ENCODE data around the gene CABLES2. TPM values are rescaled to one million over a fixed set of nuclear protein-coding genes. Genes with fewer than 3 reads are reported as not detected.

The CABLES2 gene
- total RNA-seq, 1 donor from 2014 or later, result 8.1 TPM

DNA sequence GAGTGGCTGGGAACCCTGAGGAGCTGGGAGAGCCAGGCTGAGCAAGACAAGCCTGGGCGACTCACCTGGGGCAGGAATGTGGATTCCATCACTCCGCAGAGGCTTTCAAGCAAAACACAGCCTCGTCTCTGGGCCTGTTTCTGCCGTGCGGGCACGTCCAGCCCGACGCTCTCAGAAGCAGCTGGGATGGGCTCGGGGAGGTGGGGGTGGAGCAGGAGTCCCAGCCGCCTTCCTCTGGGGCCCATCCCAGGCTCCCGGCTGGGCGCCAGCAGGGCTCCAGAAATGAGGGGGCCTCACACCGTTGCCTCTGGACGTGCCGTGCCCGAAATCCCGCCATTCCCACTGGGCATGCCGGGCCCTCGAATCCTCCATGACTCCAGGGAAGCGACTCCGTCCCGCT is 28.9 kb downstream of the CABLES2 start:
- no peak for DNase-seq (ENCODE audit: low spot score)
- Histone ChIP-seq H3K27ac (peak overlapping the region; percentile 29), H3K4me2 (no peak overlapping the region), H3K36me3 (no peaks in the 10 kb centered on the region), H2AFZ (replicated peaks) (no peak overlapping the region), H3K79me2 (ENCODE audit: low read depth) (no peaks in the 10 kb centered on the region), H3F3A (ENCODE audit: low read depth) (peaks cover 37% of the 10 kb centered on the region), H3K9me3 (ENCODE audit: low read depth) (no peaks in the 10 kb centered on the region), H3K4me1 (peaks cover 13% of the 10 kb centered on the region), H4K20me1 (ENCODE audit: low read depth) (no peaks in the 10 kb centered on the region), H3K9ac (no peak overlapping the region), H3K27me3 (no peaks in the 10 kb centered on the region), H3K4me3 (no peak overlapping the region)
- no peak for TF ChIP-seq EZH2phosphoT487 (IDR thresholded peaks at IDR 0.05)
- Mint-ChIP-seq H3K4me3 (no peak overlapping the region), H3K27me3 (ENCODE audit: insufficient read depth, low read depth) (peaks cover 17% of the 10 kb centered on the region), H3K9me3 (peaks cover 4% of the 10 kb centered on the region), H3K4me1 (peaks cover 11% of the 10 kb centered on the region), H3K27ac (no peak overlapping the region), H3K36me3 (peaks cover 12% of the 10 kb centered on the region)

DNA sequence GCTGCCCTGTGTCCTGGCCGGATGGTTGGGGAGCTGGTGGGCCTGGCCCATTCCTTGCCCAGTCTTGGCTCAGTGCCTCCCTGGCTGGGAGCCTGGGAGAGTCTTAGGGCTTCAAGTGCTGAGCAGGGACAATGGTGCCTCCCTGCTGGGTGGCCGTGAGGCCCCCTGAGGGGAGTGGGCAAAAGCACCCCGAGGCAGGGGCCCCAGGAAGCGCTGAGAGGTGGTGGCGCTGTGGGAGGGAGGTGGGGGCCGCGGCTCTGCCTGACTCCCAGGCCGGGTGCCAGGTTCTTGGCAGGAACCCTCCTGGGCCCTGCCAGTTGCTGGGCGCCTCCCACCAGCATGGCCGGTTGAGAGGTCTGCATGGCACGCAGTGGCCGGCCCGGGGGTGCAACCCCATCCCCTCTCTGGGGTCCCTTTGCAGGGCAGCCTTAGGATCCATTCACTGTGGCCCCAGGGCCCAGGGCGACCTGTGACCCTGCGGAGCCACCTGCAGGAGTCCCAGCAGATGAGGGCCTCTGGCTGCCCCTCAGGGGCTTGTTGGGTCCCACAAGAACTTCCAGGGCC is 29.4 kb downstream of the CABLES2 start:
- H3F3A ChIP-seq (ENCODE audit: low read depth), result peaks cover 32% of the 10 kb centered on the region
- no peak overlapping the region for H3K4me2 ChIP-seq
- H3K9me3 Mint-ChIP-seq, result peaks cover 6% of the 10 kb centered on the region
- H3K27ac Mint-ChIP-seq, result no peak overlapping the region
- H3K79me2 ChIP-seq (ENCODE audit: low read depth), result no peaks in the 10 kb centered on the region
- no peaks in the 10 kb centered on the region for H3K36me3 ChIP-seq
- H3K4me3 Mint-ChIP-seq, result no peak overlapping the region
- no peak overlapping the region for H3K4me3 ChIP-seq
- peaks cover 11% of the 10 kb centered on the region for H3K4me1 Mint-ChIP-seq
- H3K4me1 ChIP-seq, result peaks cover 13% of the 10 kb centered on the region
- DNase-seq (ENCODE audit: low spot score), result no peak
- peaks cover 12% of the 10 kb centered on the region for H3K36me3 Mint-ChIP-seq
- H4K20me1 ChIP-seq (ENCODE audit: low read depth), result no peaks in the 10 kb centered on the region
- no peak for TF ChIP-seq EZH2 (IDR thresholded peaks at IDR 0.05)
- TF ChIP-seq, protein P1, sequence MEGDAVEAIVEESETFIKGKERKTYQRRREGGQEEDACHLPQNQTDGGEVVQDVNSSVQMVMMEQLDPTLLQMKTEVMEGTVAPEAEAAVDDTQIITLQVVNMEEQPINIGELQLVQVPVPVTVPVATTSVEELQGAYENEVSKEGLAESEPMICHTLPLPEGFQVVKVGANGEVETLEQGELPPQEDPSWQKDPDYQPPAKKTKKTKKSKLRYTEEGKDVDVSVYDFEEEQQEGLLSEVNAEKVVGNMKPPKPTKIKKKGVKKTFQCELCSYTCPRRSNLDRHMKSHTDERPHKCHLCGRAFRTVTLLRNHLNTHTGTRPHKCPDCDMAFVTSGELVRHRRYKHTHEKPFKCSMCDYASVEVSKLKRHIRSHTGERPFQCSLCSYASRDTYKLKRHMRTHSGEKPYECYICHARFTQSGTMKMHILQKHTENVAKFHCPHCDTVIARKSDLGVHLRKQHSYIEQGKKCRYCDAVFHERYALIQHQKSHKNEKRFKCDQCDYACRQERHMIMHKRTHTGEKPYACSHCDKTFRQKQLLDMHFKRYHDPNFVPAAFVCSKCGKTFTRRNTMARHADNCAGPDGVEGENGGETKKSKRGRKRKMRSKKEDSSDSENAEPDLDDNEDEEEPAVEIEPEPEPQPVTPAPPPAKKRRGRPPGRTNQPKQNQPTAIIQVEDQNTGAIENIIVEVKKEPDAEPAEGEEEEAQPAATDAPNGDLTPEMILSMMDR (IDR thresholded peaks at IDR 0.05), result no peak
- no peak for TF ChIP-seq EZH2phosphoT487 (IDR thresholded peaks at IDR 0.05)
- H3K27ac ChIP-seq, result peak overlapping the region; percentile 91
- H3K9me3 ChIP-seq (ENCODE audit: low read depth), result no peaks in the 10 kb centered on the region
- peaks cover 17% of the 10 kb centered on the region for H3K27me3 Mint-ChIP-seq (ENCODE audit: insufficient read depth, low read depth)
- H3K27me3 ChIP-seq, result no peaks in the 10 kb centered on the region
- H3K9ac ChIP-seq, result no peak overlapping the region
- H2AFZ ChIP-seq (replicated peaks), result no peak overlapping the region

DNA sequence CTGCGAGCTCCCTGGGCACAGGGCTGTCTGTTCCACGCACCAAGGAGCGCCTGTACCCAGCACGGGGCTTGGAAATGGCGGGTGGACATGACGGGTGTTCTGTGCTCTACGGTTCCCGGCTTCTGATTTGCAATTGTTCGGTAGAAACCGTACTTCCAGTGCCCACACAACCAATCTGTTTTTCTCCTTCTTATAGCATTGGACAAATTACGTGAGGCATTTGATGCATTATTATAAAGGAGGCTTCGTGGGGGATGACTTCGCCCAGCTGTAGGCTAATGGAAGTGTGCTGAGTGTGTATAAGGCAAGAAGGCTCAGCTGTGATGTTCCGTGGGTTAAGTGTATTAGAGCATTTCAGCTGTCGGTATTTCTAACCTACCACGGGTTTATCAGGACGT is 30.0 kb downstream of the CABLES2 start:
- Mint-ChIP-seq H3K27me3 (ENCODE audit: insufficient read depth, low read depth) (peaks cover 16% of the 10 kb centered on the region), H3K36me3 (peaks cover 8% of the 10 kb centered on the region), H3K9me3 (peaks cover 5% of the 10 kb centered on the region), H3K4me3 (peak overlapping the region; percentile 63), H3K27ac (peak overlapping the region; percentile 84), H3K4me1 (peaks cover 11% of the 10 kb centered on the region)
- Histone ChIP-seq H3K27ac (peak overlapping the region; percentile 91), H3K4me3 (no peak overlapping the region), H3K4me1 (peaks cover 13% of the 10 kb centered on the region), H4K20me1 (ENCODE audit: low read depth) (no peaks in the 10 kb centered on the region), H3K4me2 (no peak overlapping the region), H3K9me3 (ENCODE audit: low read depth) (no peaks in the 10 kb centered on the region), H3K27me3 (no peaks in the 10 kb centered on the region), H3F3A (ENCODE audit: low read depth) (peaks cover 30% of the 10 kb centered on the region), H3K9ac (no peak overlapping the region), H2AFZ (replicated peaks) (no peak overlapping the region), H3K79me2 (ENCODE audit: low read depth) (no peaks in the 10 kb centered on the region), H3K36me3 (no peaks in the 10 kb centered on the region)
- TF ChIP-seq EZH2phosphoT487 (IDR thresholded peaks at IDR 0.05) (no peak), EZH2 (IDR thresholded peaks at IDR 0.05) (no peak)
- TF ChIP-seq, protein P1 (IDR thresholded peaks at IDR 0.05), result no peak
- DNase-seq (ENCODE audit: low spot score), result no peak
